GM18517 (cell line): ENCODE measurements around the gene ITGAE.
A peak's percentile ranks its signal among the peaks of the same experiment; 100 is the strongest.

ENCODE experiments used
- ATAC-seq: cut with Tn5 transposase; IDR thresholded peaks from one replicate; pipeline ENCODE4 v1.9.1; 2021; ENCODE audit warnings: mild to moderate bottlenecking, moderate library complexity; ENCODE audit not compliant: unreplicated experiment

ITGAE gene

GRCh38 chr17:3762922-3763776 is 37.8 kb downstream of the ITGAE start:
- peak; percentile 69 for ATAC-seq

- ATAC-seq, result no peak
These were observed 39.0 kb downstream of the ITGAE start for GRCh38 chr17:3761918-3762380.

GRCh38 chr17:3761036-3761917 is 39.7 kb downstream of the ITGAE start:
- no peak for ATAC-seq

GRCh38 chr17:3759597-3760216 is 41.3 kb downstream of the ITGAE start:
- no peak for ATAC-seq

GRCh38 chr17:3755335-3756030 is 45.5 kb downstream of the ITGAE start:
- no peak for ATAC-seq

GRCh38 chr17:3754458-3755334 is 46.3 kb downstream of the ITGAE start:
- ATAC-seq, result no peak

GRCh38 chr17:3754066-3754457 is 46.9 kb downstream of the ITGAE start:
- no peak for ATAC-seq

- no peak for ATAC-seq
These were observed 47.4 kb downstream of the ITGAE start for GRCh38 chr17:3753624-3754023.

- ATAC-seq, result no peak
These were observed 49.2 kb downstream of the ITGAE start for GRCh38 chr17:3751836-3752235.

GRCh38 chr17:3750926-3751325 is 50.1 kb downstream of the ITGAE start:
- ATAC-seq, result no peak

GRCh38 chr17:3750296-3750695 is 50.7 kb downstream of the ITGAE start:
- ATAC-seq, result no peak

- ATAC-seq, result no peak
These were observed 52.4 kb downstream of the ITGAE start for GRCh38 chr17:3748576-3748975.

GRCh38 chr17:3747805-3748204 is 53.2 kb downstream of the ITGAE start:
- no peak for ATAC-seq

- no peak for ATAC-seq
These were observed 55.9 kb downstream of the ITGAE start for GRCh38 chr17:3745071-3745470.

- no peak for ATAC-seq
These were observed 57.0 kb downstream of the ITGAE start for GRCh38 chr17:3744014-3744413.

GRCh38 chr17:3740611-3741073 is 60.3 kb downstream of the ITGAE start:
- no peak for ATAC-seq

- ATAC-seq, result no peak
These were observed 61.4 kb downstream of the ITGAE start for GRCh38 chr17:3739422-3740124.

GRCh38 chr17:3738562-3739295 is 62.3 kb downstream of the ITGAE start:
- ATAC-seq, result no peak
